Mucosa of rectum (tissue), 2 donors: ENCODE measurements around the gene GNAO1.
"Not testable (repeated sequence)": the region's sequence is repeated elsewhere in the genome, so short reads cannot be mapped to it uniquely, and the experiment has no call there.

Experiments used
- H3K27ac ChIP-seq, 2 donors: one replicate each; pipeline ENCODE4 v1.7.0; 2013; ENCODE audit warnings: inconsistent platforms in 2 of 2, low read depth in 2 of 2, low read length in 2 of 2
- H3K27me3 ChIP-seq, 2 donors: one replicate each; pipeline ENCODE4 v1.7.0; 2013; ENCODE audit warnings: low read length in 2 of 2; ENCODE audit not compliant: control insufficient read depth in 2 of 2, insufficient read depth in 2 of 2
- H3K36me3 ChIP-seq, 2 donors: one replicate each; pipeline ENCODE4 v1.7.0; 2013; ENCODE audit warnings: low read length in 2 of 2; ENCODE audit not compliant: control insufficient read depth in 2 of 2, insufficient read depth in 2 of 2
- H3K4me1 ChIP-seq, 2 donors: one replicate each; pipeline ENCODE4 v1.7.0; 2013; ENCODE audit warnings: low read length in 2 of 2, mild to moderate bottlenecking in 1 of 2; ENCODE audit not compliant: control insufficient read depth in 2 of 2, insufficient read depth in 2 of 2
- H3K4me3 ChIP-seq, 2 donors: one replicate each; pipeline ENCODE4 v1.7.0; 2013; ENCODE audit warnings: low read length in 2 of 2
- H3K9ac ChIP-seq, 2 donors: one replicate each; pipeline ENCODE4 v1.7.0; 2013; ENCODE audit warnings: low read length in 2 of 2, low read depth in 1 of 2, mild to moderate bottlenecking in 1 of 2
- H3K9me3 ChIP-seq, 2 donors: one replicate each; pipeline ENCODE4 v1.7.0; 2013; ENCODE audit warnings: low read length in 2 of 2; ENCODE audit not compliant: control insufficient read depth in 2 of 2
- donor health status: healthy.
- donor health status: Normal muscosa, but diverticular disease.

Gene GNAO1

DNA sequence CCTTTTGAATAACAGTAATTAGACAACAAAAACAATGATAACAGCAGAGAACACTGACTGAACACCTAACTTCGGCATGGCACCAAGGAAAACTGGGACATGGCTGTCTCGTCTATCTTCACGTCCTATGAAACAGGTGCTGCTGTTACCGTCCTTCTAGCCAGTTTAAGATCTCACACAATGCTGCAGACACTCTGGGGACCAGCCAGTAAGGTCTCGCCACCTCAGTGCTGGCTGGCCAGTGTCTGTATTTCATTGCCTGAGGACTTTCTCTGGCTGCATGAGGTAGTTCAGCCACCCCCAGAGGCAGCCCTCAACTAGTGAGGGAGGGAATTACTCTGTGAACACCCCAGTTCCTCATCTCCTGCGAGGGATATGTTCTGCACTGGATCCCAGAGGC, 176.5 kb downstream of the GNAO1 start:
- H3K4me1 ChIP-seq, result no peaks in the 10 kb centered on the region

GRCh38 chr16:56368545-56368944, 177.3 kb downstream of the GNAO1 start:
- no peak overlapping the region for H3K9ac ChIP-seq
- H3K27ac ChIP-seq, result no peak overlapping the region
- no peaks in the 10 kb centered on the region for H3K4me1 ChIP-seq
- H3K9me3 ChIP-seq, result no peaks in the 10 kb centered on the region
- peaks cover 31 to 54% of the 10 kb centered on the region in 2 donors for H3K36me3 ChIP-seq
- no peaks in the 10 kb centered on the region for H3K27me3 ChIP-seq
- H3K4me3 ChIP-seq, result no peak overlapping the region

More for the DNA sequence above, 176.5 kb downstream of the GNAO1 start:
- Histone ChIP-seq H3K9ac (no peak overlapping the region), H3K36me3 (peaks cover 34 to 54% of the 10 kb centered on the region in 2 donors), H3K9me3 (no peaks in the 10 kb centered on the region), H3K27me3 (no peaks in the 10 kb centered on the region), H3K27ac (no peak overlapping the region), H3K4me3 (no peak overlapping the region)

DNA sequence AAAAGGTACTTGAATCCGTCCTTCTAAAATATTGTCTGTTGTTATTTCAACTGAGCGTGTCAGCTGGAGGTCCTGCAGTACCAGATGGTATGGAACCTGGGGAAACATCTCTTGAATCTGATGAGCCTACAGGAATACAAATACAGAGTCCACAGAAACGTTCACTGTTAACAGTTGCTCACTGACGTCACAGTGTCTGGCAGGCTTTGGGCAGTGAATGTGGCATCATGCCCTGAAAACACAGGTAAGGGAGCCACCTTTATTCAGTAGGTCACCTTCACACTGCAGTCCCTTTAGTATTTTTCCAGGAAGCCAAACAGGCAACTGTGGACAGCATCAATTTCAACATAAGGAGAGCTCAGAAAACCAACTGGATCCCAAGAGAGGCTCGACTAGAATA, 177.9 kb downstream of the GNAO1 start:
- no peak overlapping the region for H3K27ac ChIP-seq
- H3K36me3 ChIP-seq, result peaks cover 25 to 48% of the 10 kb centered on the region in 2 donors

GRCh38 chr16:56370185-56370874, 179.0 kb downstream of the GNAO1 start:
- H3K36me3 ChIP-seq, result peaks cover 19 to 40% of the 10 kb centered on the region in 2 donors
- H3K27me3 ChIP-seq, result no peaks in the 10 kb centered on the region
- H3K9ac ChIP-seq, result no peak overlapping the region
- H3K4me1 ChIP-seq, result no peaks in the 10 kb centered on the region
- no peak overlapping the region for H3K4me3 ChIP-seq
- H3K9me3 ChIP-seq, result no peaks in the 10 kb centered on the region
- H3K27ac ChIP-seq, result no peak overlapping the region

More for the DNA sequence above, 177.9 kb downstream of the GNAO1 start:
- Histone ChIP-seq H3K4me3 (no peak overlapping the region), H3K9me3 (no peaks in the 10 kb centered on the region), H3K27me3 (no peaks in the 10 kb centered on the region), H3K9ac (no peak overlapping the region), H3K4me1 (no peaks in the 10 kb centered on the region)

DNA sequence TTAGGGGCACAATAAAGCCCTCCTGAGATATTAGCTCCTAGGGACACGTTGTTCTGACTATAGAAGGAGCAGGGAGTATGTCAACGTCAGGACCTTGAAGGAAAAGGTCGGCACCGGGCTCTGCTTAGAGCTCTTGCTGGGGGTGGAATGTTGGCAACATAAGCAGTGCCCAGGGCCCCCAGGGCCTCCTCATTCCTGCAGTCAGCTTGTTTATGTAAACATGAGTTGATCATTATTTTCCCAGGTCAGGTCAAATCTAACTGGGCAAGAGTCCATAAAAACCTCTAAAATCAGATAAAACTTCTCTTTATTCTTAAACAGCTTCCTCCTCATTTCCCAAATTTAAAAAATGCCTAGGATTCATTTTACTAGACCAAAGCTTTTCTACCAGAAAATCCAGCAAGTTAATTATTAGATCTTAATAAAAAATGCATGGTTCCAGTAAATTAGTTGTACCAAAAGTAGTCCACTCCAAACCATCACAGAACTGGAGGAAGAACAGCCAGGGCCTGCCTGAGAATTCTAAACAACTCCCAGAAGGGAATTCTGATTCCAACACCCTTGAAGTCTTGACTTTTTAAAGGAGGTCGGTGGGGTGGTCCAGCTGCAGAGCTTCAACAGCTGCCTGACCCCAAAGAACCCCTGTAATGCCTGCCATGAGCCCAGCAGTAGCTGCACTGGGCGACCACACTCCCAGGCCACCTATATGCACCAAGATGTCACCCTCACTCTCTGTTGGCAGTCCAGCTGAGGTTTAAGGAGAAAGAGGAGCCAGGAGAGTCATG, 179.8 kb downstream of the GNAO1 start:
- peaks cover 19 to 37% of the 10 kb centered on the region in 2 donors for H3K36me3 ChIP-seq
- H3K4me1 ChIP-seq, result no peaks in the 10 kb centered on the region
- H3K4me3 ChIP-seq, result no peak overlapping the region
- H3K9me3 ChIP-seq, result no peaks in the 10 kb centered on the region
- H3K9ac ChIP-seq, result no peak overlapping the region
- no peaks in the 10 kb centered on the region for H3K27me3 ChIP-seq
- no peak overlapping the region for H3K27ac ChIP-seq

DNA sequence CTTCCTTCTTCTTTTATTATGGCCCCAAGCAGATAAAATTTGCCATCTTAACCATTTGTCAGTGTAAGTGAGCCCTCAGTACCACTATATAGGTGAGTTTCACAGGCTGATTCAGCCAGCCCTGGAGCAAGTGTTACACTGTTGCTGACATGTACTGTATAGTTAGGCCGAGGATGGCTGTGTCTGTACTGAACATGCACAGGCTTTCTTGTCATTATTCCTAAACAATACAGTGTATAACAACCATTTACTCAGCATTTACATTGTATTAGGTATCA, 180.3 kb downstream of the GNAO1 start:
- Histone ChIP-seq H3K9ac (no peak overlapping the region), H3K9me3 (no peaks in the 10 kb centered on the region), H3K27ac (no peak overlapping the region), H3K4me3 (no peak overlapping the region), H3K4me1 (no peaks in the 10 kb centered on the region), H3K27me3 (no peaks in the 10 kb centered on the region), H3K36me3 (peaks cover 19 to 33% of the 10 kb centered on the region in 2 donors)

DNA sequence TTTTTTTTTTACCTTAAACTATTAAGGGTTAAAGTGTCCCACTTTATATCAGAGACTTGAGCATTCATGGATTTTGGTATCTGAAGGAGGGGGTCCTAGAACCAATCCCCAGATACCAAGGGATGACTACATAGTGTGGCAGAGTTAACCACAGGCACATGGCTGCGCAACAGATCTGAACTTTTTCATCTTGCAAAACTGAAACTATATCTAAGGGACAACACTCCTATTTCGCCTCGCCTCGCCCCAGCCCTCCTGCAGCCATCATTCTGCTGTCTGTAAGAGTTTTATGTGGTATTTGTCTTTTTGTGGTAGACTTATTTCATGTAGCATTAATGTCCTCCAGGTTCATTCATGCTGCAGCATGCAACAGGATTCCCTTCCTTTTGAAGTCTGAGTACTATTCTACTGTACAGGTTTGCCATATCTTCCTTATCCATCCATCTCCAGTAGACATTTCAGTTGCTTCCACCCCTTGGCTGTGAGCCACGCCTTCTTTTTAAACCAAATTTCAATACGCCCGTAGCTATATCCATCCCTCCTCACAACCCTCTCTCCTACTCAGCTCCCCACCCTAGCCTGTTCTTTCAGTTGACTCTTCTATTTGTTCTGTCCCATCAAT, 180.8 kb downstream of the GNAO1 start:
- no peaks in the 10 kb centered on the region for H3K27me3 ChIP-seq
- no peak overlapping the region for H3K9ac ChIP-seq
- H3K9me3 ChIP-seq, result no peaks in the 10 kb centered on the region
- no peak overlapping the region for H3K27ac ChIP-seq
- no peaks in the 10 kb centered on the region for H3K4me1 ChIP-seq
- no peak overlapping the region for H3K4me3 ChIP-seq
- H3K36me3 ChIP-seq, result peaks cover 19 to 28% of the 10 kb centered on the region in 2 donors

DNA sequence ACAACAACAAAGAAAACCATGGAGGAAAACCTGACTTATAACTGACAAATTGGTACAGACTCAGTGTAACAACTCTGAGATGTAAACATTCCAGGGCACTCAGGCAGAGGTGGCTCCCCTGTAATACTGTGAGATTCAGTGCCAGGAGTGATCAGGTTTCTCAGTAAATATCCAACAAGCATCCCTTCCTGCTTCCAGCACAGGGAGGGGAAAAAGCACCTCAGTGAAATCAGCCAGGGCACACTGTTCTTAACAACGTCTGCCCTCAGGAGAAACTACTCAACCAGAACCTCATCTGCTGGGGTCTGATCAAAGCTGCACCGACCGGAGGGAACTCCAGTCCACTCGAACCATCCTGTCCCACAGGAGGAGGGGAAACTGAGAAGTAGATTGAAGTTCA, 181.7 kb downstream of the GNAO1 start:
- H3K36me3 ChIP-seq, result peaks cover 12 to 24% of the 10 kb centered on the region in 2 donors
- H3K4me1 ChIP-seq, result no peaks in the 10 kb centered on the region
- H3K27me3 ChIP-seq, result no peaks in the 10 kb centered on the region
- no peaks in the 10 kb centered on the region for H3K9me3 ChIP-seq
- H3K4me3 ChIP-seq, result no peak overlapping the region
- no peak overlapping the region for H3K27ac ChIP-seq
- no peak overlapping the region for H3K9ac ChIP-seq

- H3K36me3 ChIP-seq, result peaks cover 4 to 11% of the 10 kb centered on the region in 2 donors
- not testable (repeated sequence) for H3K27me3 ChIP-seq, H3K4me1 ChIP-seq
These were observed 184.5 kb downstream of the GNAO1 start for GRCh38 chr16:56375792-56376191.

DNA sequence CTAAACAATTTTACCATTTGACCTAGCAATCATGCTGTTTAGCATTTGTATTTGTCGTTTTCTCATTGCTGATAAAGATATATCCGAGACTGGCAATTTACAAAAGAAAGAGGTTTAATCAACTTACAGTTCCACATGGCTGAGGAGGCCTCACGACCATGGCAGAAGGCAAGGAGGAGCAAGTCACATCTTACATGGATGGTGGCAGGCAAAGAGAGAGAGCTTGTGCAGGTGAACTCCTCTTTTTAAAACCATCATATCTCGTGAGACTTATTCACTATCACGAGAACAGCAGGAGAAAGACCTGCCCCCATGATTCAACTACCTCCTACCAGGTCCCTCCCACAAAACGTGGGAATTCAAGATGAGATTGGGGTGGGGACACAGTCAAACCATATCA, 187.8 kb downstream of the GNAO1 start:
- H3K4me1 ChIP-seq, H3K9ac ChIP-seq, H3K4me3 ChIP-seq, H3K9me3 ChIP-seq, H3K27me3 ChIP-seq, H3K27ac ChIP-seq: not testable (repeated sequence)
- H3K36me3 ChIP-seq, result peaks cover 24 to 30% of the 10 kb centered on the region in 2 donors

More at GRCh38 chr16:56375792-56376191, 184.5 kb downstream of the GNAO1 start:
- not testable (repeated sequence) for H3K27ac ChIP-seq, H3K9me3 ChIP-seq, H3K4me3 ChIP-seq, H3K9ac ChIP-seq
